CD8-positive, alpha-beta memory T cell (primary cell): ENCODE data around the gene GMCL2. TPM values are rescaled to one million over a fixed set of nuclear protein-coding genes. Genes with fewer than 3 reads are reported as not detected.
A peak's percentile ranks its signal among the peaks of the same experiment; 100 is the strongest.
"Not testable (repeated sequence)": the region's sequence is repeated elsewhere in the genome, so short reads cannot be mapped to it uniquely, and the experiment has no call there.

Experiments
- CTCF ChIA-PET: fragments of 350-600 bp; sonication (Branson Sonifier 250); formaldehyde crosslinking; loops from one replicate; lab custom pipeline; 2021; ENCODE audit warnings: antibody characterized with exemption; lab: Charles Lee
- POLR2A ChIA-PET: fragments of 350-600 bp; sonication (Branson Sonifier 250); formaldehyde crosslinking; loops from one replicate; lab custom pipeline; 2021; ENCODE audit warnings: antibody characterized with exemption; lab: Charles Lee
- DNase-seq, 5 donors: peaks; one replicate each; pipeline versions ENCODE4 v3.0.0 to v3.0.0-alpha.2; 2020 to 2022; ENCODE audit warnings: mixed read lengths in 1 of 5
- H3K27ac ChIP-seq: one replicate; pipeline ENCODE4 v1.7.0; 2013; ENCODE audit warnings: low read depth, mild to moderate bottlenecking, low read length, moderate library complexity
- H3K27me3 ChIP-seq: 2 replicates; pipeline ENCODE4 v1.7.0; 2013; ENCODE audit warnings: low read length, mild to moderate bottlenecking; ENCODE audit not compliant: insufficient read depth, poor library complexity, severe bottlenecking
- H3K36me3 ChIP-seq: 2 replicates; pipeline ENCODE4 v1.7.0; 2013; ENCODE audit warnings: mild to moderate bottlenecking, low read length, moderate library complexity; ENCODE audit not compliant: insufficient read depth
- H3K4me1 ChIP-seq: 2 replicates; pipeline ENCODE4 v1.7.0; 2013; ENCODE audit warnings: mild to moderate bottlenecking, low read length, moderate library complexity; ENCODE audit not compliant: insufficient read depth
- H3K4me3 ChIP-seq: 2 replicates; pipeline ENCODE4 v1.7.0; 2013; ENCODE audit warnings: mild to moderate bottlenecking, low read length
- H3K9me3 ChIP-seq: 2 replicates; pipeline ENCODE4 v1.7.0; 2013; ENCODE audit warnings: mild to moderate bottlenecking, low read length
- H3K27ac Mint-ChIP-seq, 8 donors: one replicate each; pipeline ENCODE4 v1.8.0; 2020 to 2021; ENCODE audit warnings: mixed read lengths in 8 of 8, mild to moderate bottlenecking in 6 of 8, inconsistent platforms in 3 of 8, moderate library complexity in 3 of 8
- H3K27me3 Mint-ChIP-seq, 2 donors: one replicate each; pipeline ENCODE4 v1.8.0; 2020 to 2021; ENCODE audit warnings: mixed read lengths in 2 of 2, mild to moderate bottlenecking in 1 of 2, moderate library complexity in 1 of 2
- H3K36me3 Mint-ChIP-seq, 3 donors: one replicate each; pipeline ENCODE4 v1.8.0; 2020 to 2021; ENCODE audit warnings: mixed read lengths in 3 of 3, inconsistent platforms in 1 of 3, mild to moderate bottlenecking in 1 of 3
- H3K4me1 Mint-ChIP-seq, 3 donors: one replicate each; pipeline ENCODE4 v1.8.0; 2020 to 2021; ENCODE audit warnings: mixed read lengths in 3 of 3, inconsistent platforms in 1 of 3, mild to moderate bottlenecking in 1 of 3
- H3K4me3 Mint-ChIP-seq, 7 donors: one replicate each; pipeline ENCODE4 v1.8.0; 2020 to 2021; ENCODE audit warnings: mixed read lengths in 7 of 7, mild to moderate bottlenecking in 6 of 7, moderate library complexity in 4 of 7, inconsistent platforms in 2 of 7
- H3K9me3 Mint-ChIP-seq, 5 donors: one replicate each; pipeline ENCODE4 v1.8.0; 2020 to 2022; ENCODE audit warnings: mixed read lengths in 5 of 5, mild to moderate bottlenecking in 3 of 5, moderate library complexity in 2 of 5, inconsistent platforms in 1 of 5
- polyA plus RNA-seq: library from polyadenylated mRNA; unstranded; fragments of 300-500 nt; fragmentation: Illumina TruSeq; gene quantifications from one replicate; pipeline ENCODE4 v1.2.3, GENCODE V29; 2021
- total RNA-seq, 2 experiments: library from RNA; stranded (reverse); gene quantifications; one replicate each; pipeline ENCODE4 v1.2.3, GENCODE V29; 2021

The GMCL2 gene
- total and polyA plus RNA-seq, 3 experiments from 2014 or later = not detected

- POLR2A ChIA-PET, H3K9me3 Mint-ChIP-seq, CTCF ChIA-PET, H3K27ac Mint-ChIP-seq, H3K9me3 ChIP-seq, H3K27me3 ChIP-seq, DNase-seq, H3K27ac ChIP-seq, H3K4me3 ChIP-seq, H3K36me3 ChIP-seq, H3K36me3 Mint-ChIP-seq, H3K27me3 Mint-ChIP-seq: not testable (repeated sequence)
- Mint-ChIP-seq H3K4me1 (peaks cover 16 to 19% (median 18%) of the 10 kb centered on the region in 3 donors), H3K4me3 (peak overlapping the region in 2 of 7 donors; percentile 32 to 54)
- H3K4me1 ChIP-seq = peaks cover 13% of the 10 kb centered on the region
Measured at GRCh38 chr5:178198151-178198550, 11.0 kb upstream of the GMCL2 start.

- H3K27ac ChIP-seq = no peak overlapping the region
- H3K4me3 ChIP-seq = no peak overlapping the region
- DNase-seq = no peak
- no peaks in the 10 kb centered on the region for H3K27me3 ChIP-seq
- no peaks in the 10 kb centered on the region for H3K36me3 ChIP-seq
- POLR2A ChIA-PET = no interaction called here
- Mint-ChIP-seq H3K9me3 (peaks cover 0 to 3% (median 0%) of the 10 kb centered on the region in 5 donors), H3K36me3 (no peaks in the 10 kb centered on the region), H3K27me3 (peaks cover 0 to 2% of the 10 kb centered on the region in 2 donors), H3K4me3 (no peak overlapping the region), H3K27ac (no peak overlapping the region), H3K4me1 (peaks cover 22 to 27% (median 24%) of the 10 kb centered on the region in 3 donors)
- CTCF ChIA-PET = interaction anchor here (1.3 kb wide), 1 partner anchor 9 kb away, joined by 3 read pairs; no protein-coding TSS in a partner anchor
- H3K4me1 ChIP-seq = peaks cover 18% of the 10 kb centered on the region
- H3K9me3 ChIP-seq = no peaks in the 10 kb centered on the region
Measured at GRCh38 chr5:178196986-178197385, 9.8 kb upstream of the GMCL2 start.

GRCh38 chr5:178196281-178196812 lies 9.2 kb upstream of the GMCL2 start:
- no peak for DNase-seq
- no peaks in the 10 kb centered on the region for H3K27me3 ChIP-seq
- H3K27me3 Mint-ChIP-seq = peaks cover 0 to 2% of the 10 kb centered on the region in 2 donors
- H3K27ac ChIP-seq = no peak overlapping the region
- ChIA-PET POLR2A (no interaction called here), CTCF (interaction anchor here (1.3 kb wide), 1 partner anchor 10 kb away, joined by 3 read pairs; no protein-coding TSS in a partner anchor)
- H3K9me3 Mint-ChIP-seq = peaks cover 0 to 3% (median 0%) of the 10 kb centered on the region in 5 donors
- no peak overlapping the region for H3K4me3 ChIP-seq
- H3K36me3 ChIP-seq = no peaks in the 10 kb centered on the region
- peaks cover 22 to 27% (median 24%) of the 10 kb centered on the region in 3 donors for H3K4me1 Mint-ChIP-seq
- no peaks in the 10 kb centered on the region for H3K9me3 ChIP-seq
- no peaks in the 10 kb centered on the region for H3K36me3 Mint-ChIP-seq
- H3K4me3 Mint-ChIP-seq = no peak overlapping the region
- H3K4me1 ChIP-seq = peaks cover 18% of the 10 kb centered on the region
- no peak overlapping the region for H3K27ac Mint-ChIP-seq

- H3K4me3 Mint-ChIP-seq = peak overlapping the region in 5 of 7 donors; percentile 23 to 67 (median 26)
- H3K9me3 ChIP-seq = no peaks in the 10 kb centered on the region
- peaks cover 2 to 4% of the 10 kb centered on the region in 2 donors for H3K27me3 Mint-ChIP-seq
- H3K27ac ChIP-seq = no peak overlapping the region
- no peaks in the 10 kb centered on the region for H3K36me3 Mint-ChIP-seq
- peaks cover 18% of the 10 kb centered on the region for H3K4me1 ChIP-seq
- ChIA-PET CTCF (no interaction called here), POLR2A (no interaction called here)
- H3K36me3 ChIP-seq = no peaks in the 10 kb centered on the region
- H3K4me3 ChIP-seq = no peak overlapping the region
- peak overlapping the region in 3 of 8 donors; percentile 56 to 84 (median 62) for H3K27ac Mint-ChIP-seq
- no peak for DNase-seq
- H3K27me3 ChIP-seq = no peaks in the 10 kb centered on the region
- peaks cover 0 to 3% (median 0%) of the 10 kb centered on the region in 5 donors for H3K9me3 Mint-ChIP-seq
- peaks cover 22 to 27% (median 24%) of the 10 kb centered on the region in 3 donors for H3K4me1 Mint-ChIP-seq
Measured at GRCh38 chr5:178194026-178194425, 6.9 kb upstream of the GMCL2 start.

GRCh38 chr5:178193251-178193809 lies 6.2 kb upstream of the GMCL2 start:
- Histone ChIP-seq H3K4me1 (peaks cover 18% of the 10 kb centered on the region), H3K27me3 (no peaks in the 10 kb centered on the region), H3K9me3 (no peaks in the 10 kb centered on the region), H3K4me3 (no peak overlapping the region), H3K36me3 (no peaks in the 10 kb centered on the region), H3K27ac (no peak overlapping the region)
- ChIA-PET POLR2A (no interaction called here), CTCF (no interaction called here)
- Mint-ChIP-seq H3K27me3 (peaks cover 2 to 7% of the 10 kb centered on the region in 2 donors), H3K4me1 (peaks cover 22 to 27% (median 24%) of the 10 kb centered on the region in 3 donors), H3K36me3 (no peaks in the 10 kb centered on the region), H3K27ac (peak overlapping the region; percentile 10 to 90 (median 62)), H3K9me3 (peaks cover 0 to 3% (median 0%) of the 10 kb centered on the region in 5 donors), H3K4me3 (peak overlapping the region; percentile 24 to 78 (median 57))
- DNase-seq = peak in 1 of 5 donors; percentile 18

- CTCF ChIA-PET = no interaction called here
Measured at GRCh38 chr5:178192787-178193186, 5.6 kb upstream of the GMCL2 start.

GRCh38 chr5:178192244-178192643 lies 5.1 kb upstream of the GMCL2 start:
- Mint-ChIP-seq H3K9me3 (peaks cover 0 to 3% (median 0%) of the 10 kb centered on the region in 5 donors), H3K27ac (no peak overlapping the region), H3K4me3 (no peak overlapping the region), H3K27me3 (peaks cover 2 to 9% of the 10 kb centered on the region in 2 donors), H3K36me3 (no peaks in the 10 kb centered on the region), H3K4me1 (peaks cover 22 to 27% (median 24%) of the 10 kb centered on the region in 3 donors)
- Histone ChIP-seq H3K4me3 (no peak overlapping the region), H3K27me3 (no peaks in the 10 kb centered on the region), H3K9me3 (no peaks in the 10 kb centered on the region), H3K27ac (no peak overlapping the region), H3K4me1 (peaks cover 18% of the 10 kb centered on the region), H3K36me3 (no peaks in the 10 kb centered on the region)
- no peak for DNase-seq
- ChIA-PET CTCF (no interaction called here), POLR2A (no interaction called here)

More at GRCh38 chr5:178192787-178193186, 5.6 kb upstream of the GMCL2 start:
- Mint-ChIP-seq H3K27ac (peak overlapping the region in 4 of 8 donors; percentile 49 to 76 (median 63)), H3K4me1 (peaks cover 22 to 27% (median 24%) of the 10 kb centered on the region in 3 donors), H3K36me3 (no peaks in the 10 kb centered on the region), H3K4me3 (peak overlapping the region in 4 of 7 donors; percentile 12 to 57 (median 34)), H3K9me3 (peaks cover 0 to 3% (median 0%) of the 10 kb centered on the region in 5 donors), H3K27me3 (peaks cover 2 to 9% of the 10 kb centered on the region in 2 donors)
- Histone ChIP-seq H3K27me3 (no peaks in the 10 kb centered on the region), H3K36me3 (no peaks in the 10 kb centered on the region), H3K4me1 (peaks cover 18% of the 10 kb centered on the region), H3K27ac (no peak overlapping the region), H3K9me3 (no peaks in the 10 kb centered on the region), H3K4me3 (no peak overlapping the region)
- POLR2A ChIA-PET = no interaction called here
- DNase-seq = no peak

- Mint-ChIP-seq H3K4me3 (no peak overlapping the region), H3K27ac (no peak overlapping the region), H3K27me3 (peaks cover 2 to 9% of the 10 kb centered on the region in 2 donors), H3K4me1 (peaks cover 22 to 27% (median 24%) of the 10 kb centered on the region in 3 donors), H3K36me3 (no peaks in the 10 kb centered on the region), H3K9me3 (peaks cover 0 to 3% (median 0%) of the 10 kb centered on the region in 5 donors)
- ChIA-PET POLR2A (no interaction called here), CTCF (no interaction called here)
- Histone ChIP-seq H3K27me3 (no peaks in the 10 kb centered on the region), H3K27ac (no peak overlapping the region), H3K4me1 (peaks cover 18% of the 10 kb centered on the region), H3K36me3 (no peaks in the 10 kb centered on the region), H3K4me3 (no peak overlapping the region), H3K9me3 (no peaks in the 10 kb centered on the region)
- DNase-seq = no peak
Measured at GRCh38 chr5:178191661-178192060, 4.5 kb upstream of the GMCL2 start.
